ENCODE results near the gene UPF2.
"Not testable (repeated sequence)": the region's sequence is repeated elsewhere in the genome, so short reads cannot be mapped to it uniquely, and the experiment has no call there.

Gene UPF2

DNA sequence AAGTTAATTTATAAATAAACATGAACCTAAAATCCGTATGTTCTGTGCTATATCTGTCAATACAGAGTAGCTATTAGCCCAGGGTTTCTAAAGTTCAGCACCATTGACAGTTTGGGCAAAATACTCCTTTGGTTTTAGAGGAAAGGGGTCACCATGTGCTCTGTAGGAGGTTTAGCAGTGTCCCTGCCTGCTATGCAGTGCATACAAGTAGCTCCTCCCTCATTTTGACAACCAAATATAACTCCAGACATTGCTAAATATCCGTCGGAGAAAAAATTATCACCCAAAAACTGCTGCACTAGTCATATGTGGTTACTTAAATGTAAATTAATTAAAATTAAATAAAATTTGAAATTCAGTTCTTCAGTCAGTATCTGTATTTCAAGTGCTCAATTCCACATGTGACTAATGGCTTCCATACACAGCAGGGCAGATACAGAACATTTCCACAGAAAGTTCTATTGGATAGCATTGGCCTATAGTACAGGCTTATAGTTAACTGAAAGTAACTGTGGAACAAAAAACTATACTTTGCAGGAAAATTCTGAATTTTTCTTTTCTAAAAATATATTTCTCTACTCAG is 6.4 kb downstream of the UPF2 start:
- no peak for FAIRE-seq

DNA sequence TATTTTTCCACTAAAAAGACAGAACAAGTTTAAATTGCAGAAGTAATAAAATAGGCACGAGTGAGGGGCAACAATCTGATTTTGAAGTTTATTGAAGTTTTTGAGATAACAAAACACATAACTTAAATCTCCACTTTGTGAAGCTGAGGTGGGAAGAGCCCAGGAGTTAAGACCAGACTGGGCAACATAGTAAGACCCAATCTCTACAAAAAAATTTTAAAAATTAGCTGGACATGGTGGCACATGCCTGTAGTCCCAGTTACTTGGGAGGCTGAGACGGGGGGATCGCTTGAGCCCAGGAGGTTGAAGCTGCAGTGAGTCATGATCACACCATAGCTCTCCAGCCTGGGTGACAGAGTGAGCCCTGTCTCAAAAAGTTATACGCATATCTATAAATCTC is 11.2 kb downstream of the UPF2 start:
- no peak for FAIRE-seq

GRCh38 chr10:12027539-12027938 is 15.1 kb downstream of the UPF2 start:
- no peak for FAIRE-seq

DNA sequence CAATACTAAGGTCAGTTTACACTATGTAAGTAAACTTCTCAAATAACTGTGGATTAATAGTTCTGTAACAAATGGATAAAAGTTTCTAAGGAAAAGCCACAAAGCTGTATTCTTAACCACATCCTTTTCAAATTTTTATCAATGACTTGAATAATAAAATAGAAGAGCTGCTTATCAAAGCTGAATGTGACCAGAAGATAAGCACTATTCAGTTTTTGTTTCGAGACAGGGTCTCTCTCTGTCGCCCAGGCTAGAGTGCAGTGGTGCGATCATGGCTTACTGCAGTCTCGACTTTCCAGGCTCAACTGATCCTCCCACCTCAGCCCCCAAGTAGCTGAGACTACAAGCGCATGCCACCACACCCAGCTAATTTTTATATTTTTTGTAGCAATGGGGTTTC is 17.0 kb downstream of the UPF2 start:
- no peak for FAIRE-seq

DNA sequence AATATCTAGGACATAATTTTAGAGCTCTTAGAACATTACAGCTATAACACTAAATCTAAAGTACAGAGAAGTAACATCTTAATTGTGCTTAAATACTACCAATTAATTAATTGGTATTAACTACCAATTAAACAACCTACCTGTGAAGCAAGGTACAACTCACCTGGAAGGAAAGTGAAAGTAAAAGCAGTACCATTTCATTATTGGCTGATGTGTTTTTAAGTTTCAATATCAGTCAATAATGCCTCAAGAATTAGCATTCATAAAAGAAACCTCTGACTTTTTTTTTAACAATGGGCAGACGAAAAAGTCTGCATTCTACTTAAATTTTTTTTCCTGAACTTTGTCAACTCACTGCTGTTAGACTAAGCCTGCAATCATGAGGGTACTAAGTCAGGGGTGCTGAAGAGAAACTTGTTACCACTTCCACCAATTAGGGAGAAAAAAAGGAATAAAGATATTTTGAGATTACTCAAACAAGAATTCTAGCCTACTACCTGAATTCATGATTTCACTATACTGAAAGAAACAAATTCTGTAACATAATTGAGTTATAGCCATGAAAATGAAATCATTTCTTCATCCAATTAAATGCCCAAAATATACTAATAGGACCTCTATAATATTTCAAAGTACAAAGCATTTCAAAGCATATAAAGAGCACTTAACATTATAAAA is 19.9 kb downstream of the UPF2 start:
- FAIRE-seq, result no peak

GRCh38 chr10:12020574-12020973 is 22.0 kb downstream of the UPF2 start:
- FAIRE-seq, result no peak

GRCh38 chr10:12019283-12019971 is 23.2 kb downstream of the UPF2 start:
- no peak for FAIRE-seq

DNA sequence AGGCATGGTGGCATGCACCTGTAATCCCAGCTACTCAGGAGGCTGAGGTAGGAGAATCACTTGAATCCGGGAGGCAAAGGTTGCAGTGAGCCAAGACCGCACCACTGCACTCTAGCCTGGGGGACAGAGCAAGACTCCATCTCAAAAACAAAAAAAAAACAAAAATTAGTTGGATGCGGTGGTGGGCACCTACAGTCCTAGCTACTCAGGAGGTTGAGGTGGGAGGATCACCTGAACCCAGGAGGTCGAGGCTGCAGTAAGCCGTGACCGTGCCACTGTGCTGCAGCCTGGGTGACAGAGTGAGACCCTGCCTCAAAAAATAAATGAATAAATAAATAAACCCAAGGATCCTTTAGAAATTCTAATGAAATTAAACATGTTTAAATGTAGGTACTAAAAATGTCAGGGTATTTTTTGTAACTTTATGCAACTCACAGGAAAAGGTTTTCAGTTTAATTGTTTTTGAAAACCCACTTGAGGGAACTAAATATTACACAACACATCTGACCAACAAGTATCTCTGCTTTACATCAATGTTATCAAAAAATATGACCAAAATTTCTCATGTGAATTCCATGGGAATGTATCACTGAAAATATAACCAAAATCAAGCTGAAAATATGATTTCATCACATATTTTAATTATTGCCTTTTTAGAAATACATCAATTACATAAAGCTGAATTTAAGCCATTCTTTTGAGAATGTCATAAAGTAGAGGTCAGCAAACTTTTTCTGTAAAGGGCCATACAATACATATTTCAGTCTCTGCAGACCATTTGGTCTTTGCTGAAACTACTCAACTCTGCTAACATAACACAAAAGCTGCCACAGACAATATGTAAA is 23.9 kb downstream of the UPF2 start:
- no peak for FAIRE-seq

GRCh38 chr10:12013926-12014325 is 28.7 kb downstream of the UPF2 start:
- FAIRE-seq, result no peak

- not testable (repeated sequence) for FAIRE-seq
These were observed 29.2 kb downstream of the UPF2 start for GRCh38 chr10:12013391-12013790.

DNA sequence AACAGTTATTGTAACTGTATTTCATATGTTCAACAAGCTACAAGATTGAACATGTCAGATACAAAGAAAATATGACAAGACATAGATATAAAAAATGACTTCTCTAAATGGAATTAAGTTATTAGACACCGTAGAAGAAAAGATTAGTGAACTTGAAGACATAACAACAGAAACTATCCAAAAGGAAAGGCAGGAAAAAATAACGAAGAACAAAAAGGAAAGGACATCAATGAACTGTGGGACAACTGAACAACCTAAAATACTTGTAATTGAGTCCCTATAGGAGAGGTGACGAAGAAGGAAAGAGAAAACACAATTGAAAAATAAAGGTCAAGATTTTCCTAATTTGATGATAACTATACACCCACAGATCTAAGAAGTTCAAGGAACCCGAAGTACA is 32.3 kb downstream of the UPF2 start:
- FAIRE-seq, result no peak

DNA sequence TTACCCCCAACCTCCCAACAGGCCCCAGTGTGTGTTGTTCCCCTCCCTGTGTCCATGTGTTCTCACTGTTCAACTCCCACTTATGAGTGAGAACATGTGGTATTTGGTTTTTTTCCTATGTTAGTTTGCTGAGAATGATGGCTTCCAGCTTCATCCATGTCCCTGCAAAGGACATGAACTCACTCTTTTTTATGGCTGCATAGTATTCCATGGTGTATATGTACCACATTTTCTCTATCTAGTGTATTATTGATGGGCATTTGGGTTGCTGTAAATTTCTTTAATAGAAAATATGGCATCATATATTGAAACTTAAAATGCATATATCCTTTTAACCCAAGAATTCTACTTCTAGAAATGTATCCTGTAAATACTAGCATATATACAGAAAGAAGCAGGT is 33.8 kb downstream of the UPF2 start:
- not testable (repeated sequence) for FAIRE-seq

- no peak for FAIRE-seq
These were observed 35.9 kb downstream of the UPF2 start for GRCh38 chr10:12006671-12007070.

DNA sequence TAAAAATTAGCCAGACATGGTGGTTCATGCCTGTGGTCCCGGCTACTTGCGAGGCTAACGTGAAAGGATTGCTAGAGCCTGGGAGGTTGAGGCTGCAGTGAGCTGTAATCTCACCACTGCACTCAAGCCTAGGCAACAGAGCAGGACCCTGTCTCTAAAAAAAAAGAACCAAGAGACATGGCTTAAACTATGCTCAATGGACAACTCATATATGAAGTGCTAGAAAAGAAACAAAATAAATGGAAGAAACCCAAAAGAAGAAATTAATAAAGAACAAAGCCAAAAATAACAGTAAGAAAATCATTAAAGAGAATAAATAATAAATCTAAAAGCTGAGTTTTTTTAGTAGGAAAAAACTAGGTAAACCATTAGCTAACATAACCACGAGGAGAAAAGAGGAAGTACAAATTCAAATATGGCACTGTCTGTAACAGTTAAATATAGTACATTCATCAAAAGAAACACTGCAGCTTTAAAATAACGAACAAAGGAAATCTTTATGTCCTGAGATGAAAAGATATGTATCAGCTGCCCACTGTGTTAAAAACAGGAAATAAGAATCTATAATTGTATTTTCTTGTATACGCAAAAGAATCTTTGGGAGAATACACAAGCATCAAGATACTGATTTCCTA is 48.7 kb downstream of the UPF2 start:
- no peak for FAIRE-seq

- no peak for FAIRE-seq
These were observed 53.7 kb downstream of the UPF2 start for GRCh38 chr10:11988924-11989323.

- FAIRE-seq, result no peak
These were observed 55.9 kb downstream of the UPF2 start for GRCh38 chr10:11986593-11987216.

- no peak for FAIRE-seq
These were observed 60.4 kb downstream of the UPF2 start for GRCh38 chr10:11982253-11982652.

- FAIRE-seq, result no peak
These were observed 66.8 kb downstream of the UPF2 start for GRCh38 chr10:11975795-11976194.

DNA sequence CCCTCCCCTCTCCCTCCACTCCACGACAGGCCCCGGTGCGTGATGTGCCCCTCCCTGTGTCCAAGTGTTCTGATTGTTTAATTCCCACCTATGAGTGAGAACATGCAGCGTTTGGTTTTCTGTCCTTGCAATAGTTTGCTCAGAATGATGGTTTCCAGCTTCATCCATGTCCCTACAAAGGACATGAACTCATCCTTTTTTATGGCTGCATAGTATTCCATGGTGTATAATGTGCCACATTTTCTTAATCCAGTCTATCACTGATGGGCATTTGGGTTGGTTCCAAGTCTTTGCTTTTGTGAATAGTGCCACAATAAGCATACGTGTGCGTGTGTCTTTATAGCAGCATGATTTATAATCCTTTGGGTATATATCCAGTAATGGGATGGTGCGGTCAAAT is 70.1 kb downstream of the UPF2 start:
- not testable (repeated sequence) for FAIRE-seq

DNA sequence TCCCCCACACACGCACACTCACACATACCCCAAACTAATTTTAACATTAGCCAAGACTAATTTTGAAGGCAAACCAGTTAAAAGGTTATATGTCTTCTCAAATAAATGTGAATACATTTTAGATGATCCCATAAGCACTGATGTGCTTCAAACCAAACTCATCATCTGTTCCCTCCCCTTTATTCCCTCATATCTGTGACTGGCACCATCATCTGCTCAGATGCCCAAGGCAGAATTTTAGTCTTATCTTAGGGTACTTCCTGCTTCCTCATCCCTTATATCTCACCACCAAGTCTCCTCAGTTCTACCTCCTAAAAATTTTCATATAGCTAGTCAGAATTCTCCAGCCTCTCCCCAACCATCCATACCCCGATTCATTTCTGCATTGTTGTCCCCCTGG is 80.4 kb downstream of the UPF2 start:
- no peak for FAIRE-seq

DNA sequence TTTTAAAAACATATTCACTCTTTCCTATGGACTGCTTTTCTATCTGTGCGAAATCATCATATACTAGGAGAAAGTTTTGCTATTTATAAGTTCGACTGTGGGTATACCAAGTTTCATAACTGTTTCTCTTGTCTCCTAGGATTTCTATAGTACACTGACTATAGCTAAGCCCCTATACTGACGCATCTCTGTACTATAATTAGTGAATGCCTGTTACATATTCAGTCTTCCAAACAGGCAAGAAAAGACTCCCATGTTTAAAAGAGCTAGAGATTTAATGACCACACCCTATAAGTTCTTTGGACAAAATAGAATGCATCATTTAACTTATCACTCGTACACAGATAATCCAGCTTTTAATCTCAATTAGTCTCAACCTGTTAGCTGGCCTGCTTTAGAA is 80.8 kb downstream of the UPF2 start:
- FAIRE-seq, result no peak

- no peak for FAIRE-seq
These were observed 82.6 kb downstream of the UPF2 start for GRCh38 chr10:11959966-11960365.

All from colon (tissue), 2 donors.